ENCODE measurements around the gene DIAPH2.

DNA sequence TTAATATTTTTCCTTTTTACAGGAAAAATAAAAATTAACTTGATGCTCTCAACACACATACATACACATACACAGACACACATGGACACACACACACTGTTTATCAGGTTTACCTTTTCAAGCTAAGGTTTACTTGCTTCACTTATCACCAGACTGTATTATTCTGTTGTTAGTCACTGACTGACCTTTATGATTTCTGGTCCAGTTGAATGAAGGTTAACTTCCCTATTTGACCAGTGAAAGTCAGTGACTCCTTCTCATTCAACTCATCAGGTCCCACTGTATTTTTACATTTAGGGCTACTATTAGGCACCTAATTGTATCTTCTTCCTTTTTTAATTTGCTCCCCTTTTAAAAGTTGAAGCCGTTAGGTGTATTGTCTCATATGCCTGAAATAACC, 16.0 kb downstream of the DIAPH2 start:
- TF ChIP-seq, protein P1, sequence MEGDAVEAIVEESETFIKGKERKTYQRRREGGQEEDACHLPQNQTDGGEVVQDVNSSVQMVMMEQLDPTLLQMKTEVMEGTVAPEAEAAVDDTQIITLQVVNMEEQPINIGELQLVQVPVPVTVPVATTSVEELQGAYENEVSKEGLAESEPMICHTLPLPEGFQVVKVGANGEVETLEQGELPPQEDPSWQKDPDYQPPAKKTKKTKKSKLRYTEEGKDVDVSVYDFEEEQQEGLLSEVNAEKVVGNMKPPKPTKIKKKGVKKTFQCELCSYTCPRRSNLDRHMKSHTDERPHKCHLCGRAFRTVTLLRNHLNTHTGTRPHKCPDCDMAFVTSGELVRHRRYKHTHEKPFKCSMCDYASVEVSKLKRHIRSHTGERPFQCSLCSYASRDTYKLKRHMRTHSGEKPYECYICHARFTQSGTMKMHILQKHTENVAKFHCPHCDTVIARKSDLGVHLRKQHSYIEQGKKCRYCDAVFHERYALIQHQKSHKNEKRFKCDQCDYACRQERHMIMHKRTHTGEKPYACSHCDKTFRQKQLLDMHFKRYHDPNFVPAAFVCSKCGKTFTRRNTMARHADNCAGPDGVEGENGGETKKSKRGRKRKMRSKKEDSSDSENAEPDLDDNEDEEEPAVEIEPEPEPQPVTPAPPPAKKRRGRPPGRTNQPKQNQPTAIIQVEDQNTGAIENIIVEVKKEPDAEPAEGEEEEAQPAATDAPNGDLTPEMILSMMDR (IDR thresholded peaks at IDR 0.05 in 8 of 11, conservative IDR thresholded peaks at IDR 0.05 in 3 of 11), result no peak
- no peak for TF ChIP-seq POLR2A (IDR thresholded peaks at IDR 0.05)

Measured in spleen (tissue), 7 donors.